B cell (primary cell): Measurements from ENCODE around the gene NKX6-2.

ENCODE experiments used
- CTCF ChIP-seq: fragments of 200-600 bp; IDR thresholded peaks from one replicate; pipeline ENCODE4 v1.8.0; 2022; ENCODE audit warnings: antibody characterized with exemption, mild to moderate bottlenecking
- EZH2 ChIP-seq: IDR thresholded peaks from 2 replicates; pipeline ENCODE4 v1.6.1; 2012; ENCODE audit warnings: borderline replicate concordance, low read depth, mild to moderate bottlenecking, moderate library complexity, low read length; ENCODE audit not compliant: insufficient read depth, poor library complexity, severe bottlenecking

GRCh38 chr10:132776186-132776585 lies 9.8 kb downstream of the NKX6-2 start:
- TF ChIP-seq CTCF = no peak
- TF ChIP-seq EZH2 = no peak
